ENCODE results near the gene KIAA0586.

DNA sequence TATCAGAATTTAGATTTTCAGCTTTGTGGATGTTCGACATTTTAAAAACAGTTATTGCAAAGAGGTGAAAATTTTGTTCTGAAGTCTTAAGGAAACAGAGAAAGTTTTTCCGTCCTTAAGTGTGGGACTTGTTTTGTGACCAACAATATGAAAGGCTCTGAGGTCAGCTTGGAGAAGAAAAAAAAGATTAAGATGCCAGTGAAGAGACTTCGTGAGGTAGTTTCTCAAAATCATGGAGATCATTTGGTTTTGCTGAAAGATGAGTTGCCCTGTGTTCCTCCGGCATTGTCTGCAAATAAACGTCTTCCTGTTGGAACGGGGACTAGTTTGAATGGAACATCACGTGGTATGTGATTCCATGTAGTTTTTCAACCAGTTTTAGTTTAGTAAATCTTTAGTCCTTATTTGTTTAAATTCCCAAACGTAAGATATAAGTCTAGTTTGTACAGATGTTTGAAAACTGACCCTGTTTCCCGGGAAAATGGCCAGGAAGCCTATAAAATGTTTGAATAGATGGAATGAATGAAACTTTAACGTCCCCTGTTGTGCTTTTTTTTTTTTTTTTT, 682 bp downstream of the KIAA0586 start:
- no peak for TF ChIP-seq POLR2A (IDR thresholded peaks at IDR 0.05)
- no peak for TF ChIP-seq EP300 (IDR thresholded peaks at IDR 0.05)
